ENCODE data around the gene UQCR11. TPM values are rescaled to one million over a fixed set of nuclear protein-coding genes. Genes with fewer than 3 reads are reported as not detected.

UQCR11 gene
- total RNA-seq, 4 donors from 2014 or later = 78.2 to 102 (median 92.4) TPM

- Histone ChIP-seq H3K4me1 (no peaks in the 10 kb centered on the region), H3K27me3 (peaks cover 8% of the 10 kb centered on the region), H3K27ac (no peak overlapping the region), H3K4me3 (no peak overlapping the region), H3K36me3 (peaks cover 0 to 20% of the 10 kb centered on the region in 2 donors), H3K9me3 (no peaks in the 10 kb centered on the region)
- no peak for ATAC-seq
- TF ChIP-seq EP300 (IDR thresholded peaks at IDR 0.05) (no peak), POLR2A (IDR thresholded peaks at IDR 0.05) (no peak), POLR2AphosphoS5 (IDR thresholded peaks at IDR 0.05) (no peak)
- TF ChIP-seq, protein P1, sequence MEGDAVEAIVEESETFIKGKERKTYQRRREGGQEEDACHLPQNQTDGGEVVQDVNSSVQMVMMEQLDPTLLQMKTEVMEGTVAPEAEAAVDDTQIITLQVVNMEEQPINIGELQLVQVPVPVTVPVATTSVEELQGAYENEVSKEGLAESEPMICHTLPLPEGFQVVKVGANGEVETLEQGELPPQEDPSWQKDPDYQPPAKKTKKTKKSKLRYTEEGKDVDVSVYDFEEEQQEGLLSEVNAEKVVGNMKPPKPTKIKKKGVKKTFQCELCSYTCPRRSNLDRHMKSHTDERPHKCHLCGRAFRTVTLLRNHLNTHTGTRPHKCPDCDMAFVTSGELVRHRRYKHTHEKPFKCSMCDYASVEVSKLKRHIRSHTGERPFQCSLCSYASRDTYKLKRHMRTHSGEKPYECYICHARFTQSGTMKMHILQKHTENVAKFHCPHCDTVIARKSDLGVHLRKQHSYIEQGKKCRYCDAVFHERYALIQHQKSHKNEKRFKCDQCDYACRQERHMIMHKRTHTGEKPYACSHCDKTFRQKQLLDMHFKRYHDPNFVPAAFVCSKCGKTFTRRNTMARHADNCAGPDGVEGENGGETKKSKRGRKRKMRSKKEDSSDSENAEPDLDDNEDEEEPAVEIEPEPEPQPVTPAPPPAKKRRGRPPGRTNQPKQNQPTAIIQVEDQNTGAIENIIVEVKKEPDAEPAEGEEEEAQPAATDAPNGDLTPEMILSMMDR (IDR thresholded peaks at IDR 0.05) = no peak
- WGBS, 2 donors (ENCODE audit: low coverage in 1 of 2) = 73 to 100% methylated on average over 1 to 8 of the region's 10 CpGs
Observed at GRCh38 chr19:1553415-1553814, 51.8 kb downstream of the UQCR11 start.

GRCh38 chr19:1551068-1552040 is 53.9 kb downstream of the UQCR11 start:
- no peak overlapping the region for H3K4me3 ChIP-seq
- no peaks in the 10 kb centered on the region for H3K9me3 ChIP-seq
- peaks cover 13% of the 10 kb centered on the region for H3K27me3 ChIP-seq
- TF ChIP-seq, protein P1 (IDR thresholded peaks at IDR 0.05) = no peak
- TF ChIP-seq EP300 (IDR thresholded peaks at IDR 0.05) (no peak), POLR2AphosphoS5 (IDR thresholded peaks at IDR 0.05) (no peak), POLR2A (IDR thresholded peaks at IDR 0.05) (no peak)
- no peak for ATAC-seq
- peaks cover 0 to 1% (median 0%) of the 10 kb centered on the region in 3 donors for H3K4me1 ChIP-seq
- H3K27ac ChIP-seq = no peak overlapping the region
- peaks cover 0 to 15% of the 10 kb centered on the region in 2 donors for H3K36me3 ChIP-seq
- WGBS, 2 donors (ENCODE audit: low coverage in 1 of 2) = 73 to 80% methylated on average over 7 to 17 of the region's 17 CpGs

DNA sequence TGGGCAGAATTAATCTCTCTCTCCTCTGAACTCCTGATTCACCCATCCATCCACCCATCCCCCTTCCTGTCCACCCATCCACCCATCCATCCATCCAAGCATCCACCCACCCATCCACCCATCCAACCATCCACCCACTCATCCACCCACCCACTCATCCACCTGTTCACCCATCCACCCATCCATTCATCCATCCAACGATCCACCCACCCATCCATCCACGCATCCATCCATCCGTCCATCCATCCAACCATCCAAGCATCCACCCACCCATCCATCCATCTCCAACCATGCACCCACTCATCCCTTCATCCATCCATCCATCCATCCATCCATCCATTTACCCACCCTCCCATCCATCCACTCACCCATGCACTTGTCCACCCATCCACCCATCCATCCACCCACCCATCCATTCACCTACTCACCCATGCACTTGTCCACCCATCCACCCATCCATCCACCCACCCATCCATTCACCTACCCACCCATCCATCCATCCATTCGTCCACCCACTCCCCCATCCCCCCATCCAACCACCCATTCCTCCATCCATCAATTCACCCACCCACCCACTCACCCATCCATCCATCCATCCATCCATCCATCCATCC is 55.8 kb downstream of the UQCR11 start:
- TF ChIP-seq POLR2A (IDR thresholded peaks at IDR 0.05) (no peak), POLR2AphosphoS5 (IDR thresholded peaks at IDR 0.05) (no peak), EP300 (IDR thresholded peaks at IDR 0.05) (no peak)
- TF ChIP-seq, protein P1 (IDR thresholded peaks at IDR 0.05) = no peak
- Histone ChIP-seq H3K27me3 (peaks cover 30% of the 10 kb centered on the region), H3K4me3 (no peak overlapping the region), H3K4me1 (peaks cover 0 to 6% (median 0%) of the 10 kb centered on the region in 3 donors), H3K27ac (no peak overlapping the region), H3K36me3 (no peaks in the 10 kb centered on the region), H3K9me3 (no peaks in the 10 kb centered on the region)
- 82 to 91% methylated on average over 4 of the region's 4 CpGs for WGBS, 2 donors (ENCODE audit: low coverage in 1 of 2)
- no peak for ATAC-seq

Small RNA genes lying within 50 kb of the gene (small RNA-seq; reads per million reads assigned to genes)
- gene AC005943.2 = 0 reads per million in 4 donors
- 0 reads per million in 4 donors for gene RN7SL477P
- gene RNU6-1223P = 0 reads per million in 4 donors

Other genes with a start within 250 kb of the UQCR11 start
- gene NDUFS7, start 221.6 kb downstream of the UQCR11 start, total RNA-seq = 100 to 1,000 TPM in 1 of 4 donors, 10 to 100 TPM in 3; 77.7 to 106 (median 86.1) TPM
- gene GAMT, start 203.9 kb downstream of the UQCR11 start, total RNA-seq = 10 to 100 TPM; 10.4 to 14.7 (median 10.9) TPM
- gene DAZAP1, start 197.9 kb downstream of the UQCR11 start, total RNA-seq = 10 to 100 TPM; 45.3 to 75.4 (median 64.0) TPM
- 1,000 to 10,000 TPM; 1,291 to 3,466 (median 2,344) TPM for gene RPS15, start 167.1 kb downstream of the UQCR11 start, total RNA-seq
- gene APC2, start 155.3 kb downstream of the UQCR11 start, total RNA-seq = 1 to 10 TPM in 1 of 4 donors, under 1 TPM in 3; 0.02 to 1.2 (median 0.35) TPM
- 10 to 100 TPM; 20.6 to 40.0 (median 28.2) TPM for gene C19orf25, start 126.2 kb downstream of the UQCR11 start, total RNA-seq
- 1 to 10 TPM in 3 of 4 donors, under 1 TPM in 1; 0.94 to 2.2 (median 2.0) TPM for gene PCSK4, start 115.1 kb downstream of the UQCR11 start, total RNA-seq
- under 1 TPM in 3 of 4 donors, not detected in 1; 0.32 to 0.96 (median 0.40) TPM for gene REEP6, start 114.3 kb downstream of the UQCR11 start, total RNA-seq
- gene ADAMTSL5, start 92.4 kb downstream of the UQCR11 start, total RNA-seq = 1 to 10 TPM; 1.3 to 9.7 (median 3.6) TPM
- gene PLK5, start 81.4 kb downstream of the UQCR11 start, total RNA-seq = under 1 TPM in 1 of 4 donors, not detected in 3; 0.15 TPM
- 10 to 100 TPM; 18.8 to 47.8 (median 28.7) TPM for gene MEX3D, start 37.1 kb downstream of the UQCR11 start, total RNA-seq
- gene MBD3, start 12.6 kb downstream of the UQCR11 start, total RNA-seq = 100 to 1,000 TPM in 1 of 4 donors, 10 to 100 TPM in 3; 80.3 to 159 (median 95.7) TPM
- gene TCF3, start 47.2 kb upstream of the UQCR11 start, total RNA-seq = 10 to 100 TPM; 21.2 to 62.0 (median 39.6) TPM
- under 1 TPM in 1 of 4 donors, not detected in 3; 0.04 TPM for gene ONECUT3, start 148.0 kb upstream of the UQCR11 start, total RNA-seq
- 1 to 10 TPM in 1 of 4 donors, under 1 TPM in 3; 0.27 to 1.4 (median 0.48) TPM for gene ATP8B3, start 206.8 kb upstream of the UQCR11 start, total RNA-seq
- 10 to 100 TPM; 11.4 to 29.9 (median 16.1) TPM for gene REXO1, start 243.0 kb upstream of the UQCR11 start, total RNA-seq

All from gastroesophageal sphincter (tissue), 4 donors.